Renal cortical epithelial cell (primary cell): ENCODE data around the gene RPUSD2. TPM values are rescaled to one million over a fixed set of nuclear protein-coding genes. Genes with fewer than 3 reads are reported as not detected.
"Not testable (repeated sequence)": the region's sequence is repeated elsewhere in the genome, so short reads cannot be mapped to it uniquely, and the experiment has no call there.

Experiments
- DNase-seq: peaks from one replicate; pipeline ENCODE4 v3.0.0-alpha.2; 2011; ENCODE audit warnings: low read depth
- total RNA-seq: library from RNA; depleted of rRNA; stranded (reverse); fragments of >200 nt; gene quantifications from 2 replicates; pipeline ENCODE4 v1.2.3, GENCODE V29; 2014

Gene RPUSD2
- total RNA-seq, 1 donor from 2014 or later, result 12.7 TPM

- no peak for DNase-seq
Observed at GRCh38 chr15:40565333-40566238, 3.5 kb upstream of the RPUSD2 start.

- no peak for DNase-seq
Observed at GRCh38 chr15:40567111-40567510, 2.0 kb upstream of the RPUSD2 start.

- no peak for DNase-seq
Observed at GRCh38 chr15:40575113-40575512, 6.0 kb downstream of the RPUSD2 start.

- DNase-seq, result not testable (repeated sequence)
Observed at GRCh38 chr15:40576914-40577313, 7.8 kb downstream of the RPUSD2 start.

GRCh38 chr15:40578892-40579291 lies 9.8 kb downstream of the RPUSD2 start:
- DNase-seq, result no peak

GRCh38 chr15:40581796-40582195 lies 12.7 kb downstream of the RPUSD2 start:
- not testable (repeated sequence) for DNase-seq

- no peak for DNase-seq
Observed at GRCh38 chr15:40582726-40583246, 13.7 kb downstream of the RPUSD2 start.

- DNase-seq, result no peak
Observed at GRCh38 chr15:40584191-40584590, 15.1 kb downstream of the RPUSD2 start.

GRCh38 chr15:40590667-40591050 lies 21.6 kb downstream of the RPUSD2 start:
- no peak for DNase-seq

GRCh38 chr15:40591389-40591788 lies 22.3 kb downstream of the RPUSD2 start:
- no peak for DNase-seq

GRCh38 chr15:40593165-40593564 lies 24.1 kb downstream of the RPUSD2 start:
- DNase-seq, result no peak

- DNase-seq, result peak; percentile 94
Observed at GRCh38 chr15:40593588-40594428, 24.7 kb downstream of the RPUSD2 start, which contains the start of gene KNL1. Gene KNL1 (plus strand): TSS chr15:40594249. CDS start chr15:40602932, 8,683 bp downstream.

- DNase-seq, result no peak
Observed at GRCh38 chr15:40594429-40594836, 25.3 kb downstream of the RPUSD2 start.

- DNase-seq, result no peak
Observed at GRCh38 chr15:40595219-40595618, 26.1 kb downstream of the RPUSD2 start.

- DNase-seq, result no peak
Observed at GRCh38 chr15:40595773-40596172, 26.7 kb downstream of the RPUSD2 start.

GRCh38 chr15:40597024-40597423 lies 27.9 kb downstream of the RPUSD2 start:
- no peak for DNase-seq

- DNase-seq, result no peak
Observed at GRCh38 chr15:40598126-40598525, 29.0 kb downstream of the RPUSD2 start.

- no peak for DNase-seq
Observed at GRCh38 chr15:40598672-40599071, 29.6 kb downstream of the RPUSD2 start.

GRCh38 chr15:40600956-40601355 lies 31.9 kb downstream of the RPUSD2 start:
- no peak for DNase-seq

- no peak for DNase-seq
Observed at GRCh38 chr15:40603935-40604334, 34.8 kb downstream of the RPUSD2 start.

GRCh38 chr15:40613080-40613479 lies 44.0 kb downstream of the RPUSD2 start:
- no peak for DNase-seq

- DNase-seq, result no peak
Observed at GRCh38 chr15:40618023-40618422, 48.9 kb downstream of the RPUSD2 start.
